Liver (tissue), 3 donors: ENCODE measurements around the gene ENAH.

Source experiments
- EGR1 ChIP-seq, 2 donors: IDR thresholded peaks; 2 replicates each; pipeline ENCODE4 v1.6.1; 2016 to 2018; ENCODE audit warnings: antibody characterized with exemption in 2 of 2, low read depth in 2 of 2
- FOXA1 ChIP-seq: IDR thresholded peaks from 2 replicates; pipeline ENCODE4 v1.6.1; 2016; ENCODE audit warnings: antibody characterized with exemption
- FOXA2 ChIP-seq: IDR thresholded peaks from 2 replicates; pipeline ENCODE4 v1.6.1; 2016; ENCODE audit warnings: antibody characterized with exemption
- RAD21 ChIP-seq, 2 donors: IDR thresholded peaks; 2 replicates each; pipeline ENCODE4 v1.6.1; 2016; ENCODE audit warnings: antibody characterized with exemption in 2 of 2, mild to moderate bottlenecking in 2 of 2
- YY1 ChIP-seq: IDR thresholded peaks from 2 replicates; pipeline ENCODE4 v1.6.1; 2016; ENCODE audit warnings: antibody characterized with exemption, mild to moderate bottlenecking
- TF ChIP-seq, protein P1 (sequence below): fragments of 150-350 bp; IDR thresholded peaks from 2 replicates; pipeline ENCODE4 v1.5.1; 2017; ENCODE audit warnings: improper control_type of control experiment, low read depth, low read length; ENCODE audit not compliant: missing input control
- TF ChIP-seq, protein P2 (sequence below): IDR thresholded peaks from 2 replicates; pipeline ENCODE4 v1.6.1; 2016; ENCODE audit warnings: antibody characterized with exemption
- TF ChIP-seq, protein P3 (sequence below): IDR thresholded peaks from 2 replicates; pipeline ENCODE4 v1.6.1; 2016; ENCODE audit warnings: antibody characterized with exemption
- TF ChIP-seq, protein P4 (sequence below): IDR thresholded peaks from 2 replicates; pipeline ENCODE4 v1.6.1; 2016; ENCODE audit warnings: antibody characterized with exemption, mild to moderate bottlenecking
- donor health status: healthy.
- donor health status: healthy.

DNA sequence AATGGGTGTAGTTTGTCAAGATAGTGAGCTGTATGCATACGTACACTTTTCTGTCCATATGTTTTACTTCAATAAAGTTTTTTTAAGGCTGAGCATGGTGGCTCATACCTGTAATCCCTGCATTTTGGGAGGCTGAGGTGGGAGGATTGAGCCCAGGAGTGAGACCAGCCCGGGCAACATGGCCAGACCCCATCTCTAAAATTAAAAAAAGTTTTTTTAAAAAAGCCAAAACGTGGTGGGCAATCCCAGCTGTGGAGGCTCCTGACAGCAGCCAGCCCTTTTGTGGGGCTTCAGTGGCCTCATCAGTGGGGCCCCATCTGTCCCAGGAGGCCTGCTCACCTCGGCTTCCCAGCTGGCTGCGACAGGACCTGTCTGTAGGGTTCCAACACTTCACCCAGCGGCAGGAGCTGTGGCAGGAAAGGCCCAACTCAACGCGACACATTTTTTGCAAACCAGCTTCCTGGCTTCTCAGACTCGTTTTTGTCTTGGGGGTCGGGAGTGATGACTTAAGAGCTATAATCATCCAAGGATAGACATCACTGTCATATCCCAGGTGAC lies 168.2 kb downstream of the ENAH start:
- TF ChIP-seq, protein P1, sequence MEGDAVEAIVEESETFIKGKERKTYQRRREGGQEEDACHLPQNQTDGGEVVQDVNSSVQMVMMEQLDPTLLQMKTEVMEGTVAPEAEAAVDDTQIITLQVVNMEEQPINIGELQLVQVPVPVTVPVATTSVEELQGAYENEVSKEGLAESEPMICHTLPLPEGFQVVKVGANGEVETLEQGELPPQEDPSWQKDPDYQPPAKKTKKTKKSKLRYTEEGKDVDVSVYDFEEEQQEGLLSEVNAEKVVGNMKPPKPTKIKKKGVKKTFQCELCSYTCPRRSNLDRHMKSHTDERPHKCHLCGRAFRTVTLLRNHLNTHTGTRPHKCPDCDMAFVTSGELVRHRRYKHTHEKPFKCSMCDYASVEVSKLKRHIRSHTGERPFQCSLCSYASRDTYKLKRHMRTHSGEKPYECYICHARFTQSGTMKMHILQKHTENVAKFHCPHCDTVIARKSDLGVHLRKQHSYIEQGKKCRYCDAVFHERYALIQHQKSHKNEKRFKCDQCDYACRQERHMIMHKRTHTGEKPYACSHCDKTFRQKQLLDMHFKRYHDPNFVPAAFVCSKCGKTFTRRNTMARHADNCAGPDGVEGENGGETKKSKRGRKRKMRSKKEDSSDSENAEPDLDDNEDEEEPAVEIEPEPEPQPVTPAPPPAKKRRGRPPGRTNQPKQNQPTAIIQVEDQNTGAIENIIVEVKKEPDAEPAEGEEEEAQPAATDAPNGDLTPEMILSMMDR, result no peak
- TF ChIP-seq, protein P2, sequence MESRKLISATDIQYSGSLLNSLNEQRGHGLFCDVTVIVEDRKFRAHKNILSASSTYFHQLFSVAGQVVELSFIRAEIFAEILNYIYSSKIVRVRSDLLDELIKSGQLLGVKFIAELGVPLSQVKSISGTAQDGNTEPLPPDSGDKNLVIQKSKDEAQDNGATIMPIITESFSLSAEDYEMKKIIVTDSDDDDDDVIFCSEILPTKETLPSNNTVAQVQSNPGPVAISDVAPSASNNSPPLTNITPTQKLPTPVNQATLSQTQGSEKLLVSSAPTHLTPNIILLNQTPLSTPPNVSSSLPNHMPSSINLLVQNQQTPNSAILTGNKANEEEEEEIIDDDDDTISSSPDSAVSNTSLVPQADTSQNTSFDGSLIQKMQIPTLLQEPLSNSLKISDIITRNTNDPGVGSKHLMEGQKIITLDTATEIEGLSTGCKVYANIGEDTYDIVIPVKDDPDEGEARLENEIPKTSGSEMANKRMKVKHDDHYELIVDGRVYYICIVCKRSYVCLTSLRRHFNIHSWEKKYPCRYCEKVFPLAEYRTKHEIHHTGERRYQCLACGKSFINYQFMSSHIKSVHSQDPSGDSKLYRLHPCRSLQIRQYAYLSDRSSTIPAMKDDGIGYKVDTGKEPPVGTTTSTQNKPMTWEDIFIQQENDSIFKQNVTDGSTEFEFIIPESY, result no peak
- TF ChIP-seq RAD21 (IDR thresholded peaks at IDR 0.05) (no peak), EGR1 (IDR thresholded peaks at IDR 0.05; ENCODE audit: low read depth in 2 of 2) (no peak), FOXA1 (no peak), FOXA2 (no peak), YY1 (no peak)
- TF ChIP-seq, protein P3, sequence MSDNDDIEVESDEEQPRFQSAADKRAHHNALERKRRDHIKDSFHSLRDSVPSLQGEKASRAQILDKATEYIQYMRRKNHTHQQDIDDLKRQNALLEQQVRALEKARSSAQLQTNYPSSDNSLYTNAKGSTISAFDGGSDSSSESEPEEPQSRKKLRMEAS, result no peak
- TF ChIP-seq, protein P4, sequence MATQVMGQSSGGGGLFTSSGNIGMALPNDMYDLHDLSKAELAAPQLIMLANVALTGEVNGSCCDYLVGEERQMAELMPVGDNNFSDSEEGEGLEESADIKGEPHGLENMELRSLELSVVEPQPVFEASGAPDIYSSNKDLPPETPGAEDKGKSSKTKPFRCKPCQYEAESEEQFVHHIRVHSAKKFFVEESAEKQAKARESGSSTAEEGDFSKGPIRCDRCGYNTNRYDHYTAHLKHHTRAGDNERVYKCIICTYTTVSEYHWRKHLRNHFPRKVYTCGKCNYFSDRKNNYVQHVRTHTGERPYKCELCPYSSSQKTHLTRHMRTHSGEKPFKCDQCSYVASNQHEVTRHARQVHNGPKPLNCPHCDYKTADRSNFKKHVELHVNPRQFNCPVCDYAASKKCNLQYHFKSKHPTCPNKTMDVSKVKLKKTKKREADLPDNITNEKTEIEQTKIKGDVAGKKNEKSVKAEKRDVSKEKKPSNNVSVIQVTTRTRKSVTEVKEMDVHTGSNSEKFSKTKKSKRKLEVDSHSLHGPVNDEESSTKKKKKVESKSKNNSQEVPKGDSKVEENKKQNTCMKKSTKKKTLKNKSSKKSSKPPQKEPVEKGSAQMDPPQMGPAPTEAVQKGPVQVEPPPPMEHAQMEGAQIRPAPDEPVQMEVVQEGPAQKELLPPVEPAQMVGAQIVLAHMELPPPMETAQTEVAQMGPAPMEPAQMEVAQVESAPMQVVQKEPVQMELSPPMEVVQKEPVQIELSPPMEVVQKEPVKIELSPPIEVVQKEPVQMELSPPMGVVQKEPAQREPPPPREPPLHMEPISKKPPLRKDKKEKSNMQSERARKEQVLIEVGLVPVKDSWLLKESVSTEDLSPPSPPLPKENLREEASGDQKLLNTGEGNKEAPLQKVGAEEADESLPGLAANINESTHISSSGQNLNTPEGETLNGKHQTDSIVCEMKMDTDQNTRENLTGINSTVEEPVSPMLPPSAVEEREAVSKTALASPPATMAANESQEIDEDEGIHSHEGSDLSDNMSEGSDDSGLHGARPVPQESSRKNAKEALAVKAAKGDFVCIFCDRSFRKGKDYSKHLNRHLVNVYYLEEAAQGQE, result no peak
